Measurements from ENCODE around the gene RPL39L.

Gene RPL39L

DNA sequence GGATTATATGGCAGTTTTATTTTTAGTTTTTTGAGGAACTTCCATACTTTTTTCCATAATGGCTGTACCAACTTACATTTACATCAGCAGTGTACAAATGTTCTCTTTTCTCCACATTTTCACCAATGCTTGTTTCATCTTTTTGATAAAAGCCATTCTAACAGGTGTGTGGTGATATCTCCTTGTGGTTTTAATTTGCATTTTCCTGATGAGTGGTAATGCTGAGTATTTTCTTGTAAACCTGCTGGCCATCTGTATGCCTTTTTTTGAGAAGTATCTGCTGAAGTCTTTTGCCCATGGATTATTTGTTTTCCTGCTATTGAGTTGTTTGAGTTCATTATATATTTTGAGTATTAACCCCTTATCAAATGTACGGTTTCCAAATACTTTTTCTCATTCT, 50.6 kb downstream of the RPL39L start:
- no peak for DNase-seq

- no peak for DNase-seq
Measured at GRCh38 chr3:187086831-187087230, 52.5 kb downstream of the RPL39L start.

GRCh38 chr3:187085933-187086332, 53.4 kb downstream of the RPL39L start:
- no peak for DNase-seq

- DNase-seq: no peak
Measured at GRCh38 chr3:187085021-187085666, 54.2 kb downstream of the RPL39L start.

DNA sequence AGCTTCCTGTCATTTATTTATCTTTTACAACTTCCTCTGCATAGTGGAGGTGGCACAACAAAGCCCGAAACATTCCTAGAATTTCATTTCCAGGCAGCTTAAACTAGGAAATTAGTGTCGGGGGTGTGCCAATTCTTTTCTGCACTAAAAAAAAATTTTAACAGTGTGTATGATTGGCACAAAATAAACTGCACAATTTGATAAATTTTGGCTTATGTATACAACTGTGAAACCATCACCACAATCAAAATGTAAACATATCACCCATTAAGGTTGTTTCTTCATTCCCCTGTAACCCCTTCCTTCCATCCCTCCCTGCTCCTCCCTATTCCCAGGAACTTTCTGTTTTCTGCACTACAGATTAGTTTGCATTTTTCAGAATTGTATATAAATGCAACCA, 54.7 kb downstream of the RPL39L start:
- no peak for DNase-seq

DNA sequence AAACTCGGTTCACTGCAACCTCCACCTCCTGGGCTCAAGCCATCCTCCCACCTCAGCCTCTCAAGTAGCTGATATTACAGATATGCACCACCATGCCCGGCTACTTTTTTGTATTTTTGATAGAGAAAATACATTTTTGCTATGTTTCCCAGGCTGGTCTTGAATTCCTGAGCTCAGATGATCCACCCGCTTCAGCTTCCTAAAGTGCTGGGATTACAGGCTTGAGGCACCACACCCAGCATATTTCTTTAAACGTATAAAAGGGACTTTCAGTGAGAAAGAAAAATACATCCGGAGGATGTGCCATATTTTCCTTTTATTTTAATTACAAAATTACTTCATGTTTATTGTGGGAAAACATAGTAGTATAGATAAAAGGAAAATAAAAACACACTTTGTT, 55.2 kb downstream of the RPL39L start:
- DNase-seq: no peak

- no peak for DNase-seq
Measured at GRCh38 chr3:187082758-187083375, 56.4 kb downstream of the RPL39L start.

- no peak for DNase-seq
Measured at GRCh38 chr3:187080799-187081450, 58.4 kb downstream of the RPL39L start.

DNA sequence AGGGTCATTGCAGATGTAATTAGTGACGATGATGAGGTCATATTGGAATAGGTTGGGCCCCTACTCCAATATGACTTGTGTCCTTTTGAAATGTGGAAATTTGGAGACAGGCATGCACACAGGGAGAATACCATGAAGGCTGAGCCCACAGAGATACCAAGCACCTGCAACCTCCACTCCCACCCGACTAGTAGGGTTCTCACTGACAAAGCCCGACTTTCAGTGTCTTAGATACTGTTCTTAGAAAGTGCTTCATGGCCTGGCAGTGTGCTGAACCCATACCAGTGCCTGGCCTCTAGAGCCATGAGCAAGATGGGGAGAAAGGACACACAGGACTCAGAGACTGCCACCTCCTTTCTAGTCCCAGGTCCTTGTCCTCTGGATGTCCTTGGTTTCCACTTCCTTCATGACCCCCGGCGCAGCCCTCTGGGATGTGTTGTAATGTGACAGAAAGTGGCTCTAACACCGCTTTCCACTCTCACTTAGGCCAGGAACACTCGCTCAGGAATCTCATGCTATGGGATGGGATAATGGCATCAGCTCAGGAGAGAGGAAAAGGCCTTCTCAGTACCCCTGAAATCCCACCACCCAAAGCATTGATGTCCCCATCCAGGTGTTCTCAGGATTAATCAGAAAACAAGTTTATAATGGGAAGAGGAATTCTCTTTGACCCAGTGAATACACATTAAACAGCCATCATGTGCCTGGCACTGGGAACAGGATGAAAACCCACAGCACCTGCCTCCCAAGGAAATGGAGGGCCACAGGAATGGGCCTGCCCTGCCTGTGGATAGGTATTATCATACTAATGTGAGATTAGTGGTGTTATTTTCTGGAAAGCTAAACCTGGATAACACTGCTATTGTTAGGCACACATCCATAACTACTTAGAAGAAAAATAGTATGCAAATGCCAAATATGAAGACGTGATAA, 59.9 kb downstream of the RPL39L start:
- DNase-seq: no peak

DNA sequence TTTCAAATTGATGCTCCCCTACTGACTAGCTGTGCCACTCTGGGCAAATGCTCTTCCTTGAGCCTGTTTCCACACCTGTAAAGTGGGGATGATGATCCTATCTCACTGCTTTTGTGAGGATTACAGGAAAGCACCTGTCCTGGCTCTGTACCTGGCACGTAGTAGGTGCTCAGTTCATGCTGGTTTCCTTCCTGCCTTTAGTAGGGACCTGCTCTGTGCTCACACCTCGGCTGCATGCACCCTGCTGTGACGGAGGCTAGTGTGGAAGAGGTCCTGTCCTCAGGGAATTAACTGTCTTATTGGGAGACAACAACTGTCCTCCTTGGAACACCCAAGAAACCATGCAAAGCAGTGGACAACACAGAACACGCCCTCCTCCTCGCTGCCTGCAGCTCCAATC, 61.8 kb downstream of the RPL39L start:
- DNase-seq: no peak

- no peak for DNase-seq
Measured at GRCh38 chr3:187077085-187077484, 62.2 kb downstream of the RPL39L start.

DNA sequence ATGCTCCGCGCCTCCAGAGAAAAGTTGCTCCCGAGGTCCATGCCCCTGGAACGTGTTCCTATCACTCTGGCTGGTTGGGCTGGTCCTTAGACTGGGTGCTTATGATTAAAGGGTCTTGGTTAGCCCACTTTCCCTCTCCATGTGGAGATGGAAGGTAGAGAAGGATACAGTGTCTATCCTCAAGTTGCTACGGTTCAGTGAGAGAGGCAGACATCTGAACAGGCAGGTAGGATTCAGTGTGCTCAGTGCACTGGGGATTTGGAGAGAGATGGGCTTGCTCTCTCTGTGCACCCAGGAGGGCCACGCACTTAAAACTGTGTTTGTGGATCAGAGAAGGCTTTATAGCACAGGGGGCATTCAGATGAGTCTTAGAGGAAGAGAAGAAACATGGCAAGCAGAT, 63.0 kb downstream of the RPL39L start:
- DNase-seq: no peak

- no peak for DNase-seq
Measured at GRCh38 chr3:187074846-187075245, 64.5 kb downstream of the RPL39L start.

DNA sequence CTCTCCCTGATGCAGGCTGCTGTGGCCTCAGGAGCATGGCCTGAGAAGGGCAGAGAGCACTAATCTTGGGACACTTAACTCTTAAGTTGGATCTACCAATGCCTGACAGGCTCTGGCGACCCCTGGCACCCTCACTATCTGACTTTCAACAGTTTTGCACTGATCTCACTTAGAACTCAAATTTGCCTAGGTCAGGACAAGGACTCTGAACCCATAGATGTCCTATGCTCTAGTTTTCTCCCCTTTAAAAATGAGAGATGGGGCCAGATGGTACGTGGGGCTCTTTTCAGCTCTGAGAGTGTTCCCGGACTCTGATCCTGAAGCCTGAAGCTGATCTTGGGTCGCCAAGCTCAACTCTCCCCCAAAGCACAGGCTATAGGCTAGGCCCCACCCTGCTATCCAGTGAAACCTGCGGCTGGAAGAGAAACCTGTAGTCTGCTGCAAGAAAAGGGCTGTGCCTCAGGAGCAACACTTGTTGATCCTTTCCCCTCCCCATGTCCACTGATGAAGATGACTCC, 65.7 kb downstream of the RPL39L start:
- DNase-seq: no peak

GRCh38 chr3:187072511-187072910, 66.8 kb downstream of the RPL39L start:
- no peak for DNase-seq

GRCh38 chr3:187072102-187072501, 67.2 kb downstream of the RPL39L start:
- DNase-seq: no peak

Data from stimulated activated CD4-positive, alpha-beta T cell treated with anti-CD3 and anti-CD28 coated beads, Interleukin-4, amount 100 ng/mL, for 4 hours (primary cell).